CD4-positive, alpha-beta T cell treated with Interleukin-17A for 1 hour (primary cell): Measurements from ENCODE around the gene PTN.
"Not testable (repeated sequence)": the region's sequence is repeated elsewhere in the genome, so short reads cannot be mapped to it uniquely, and the experiment has no call there.

Experiments
- DNase-seq: peaks from one replicate; pipeline ENCODE4 v3.0.0-alpha.2; 2020

Gene PTN

DNA sequence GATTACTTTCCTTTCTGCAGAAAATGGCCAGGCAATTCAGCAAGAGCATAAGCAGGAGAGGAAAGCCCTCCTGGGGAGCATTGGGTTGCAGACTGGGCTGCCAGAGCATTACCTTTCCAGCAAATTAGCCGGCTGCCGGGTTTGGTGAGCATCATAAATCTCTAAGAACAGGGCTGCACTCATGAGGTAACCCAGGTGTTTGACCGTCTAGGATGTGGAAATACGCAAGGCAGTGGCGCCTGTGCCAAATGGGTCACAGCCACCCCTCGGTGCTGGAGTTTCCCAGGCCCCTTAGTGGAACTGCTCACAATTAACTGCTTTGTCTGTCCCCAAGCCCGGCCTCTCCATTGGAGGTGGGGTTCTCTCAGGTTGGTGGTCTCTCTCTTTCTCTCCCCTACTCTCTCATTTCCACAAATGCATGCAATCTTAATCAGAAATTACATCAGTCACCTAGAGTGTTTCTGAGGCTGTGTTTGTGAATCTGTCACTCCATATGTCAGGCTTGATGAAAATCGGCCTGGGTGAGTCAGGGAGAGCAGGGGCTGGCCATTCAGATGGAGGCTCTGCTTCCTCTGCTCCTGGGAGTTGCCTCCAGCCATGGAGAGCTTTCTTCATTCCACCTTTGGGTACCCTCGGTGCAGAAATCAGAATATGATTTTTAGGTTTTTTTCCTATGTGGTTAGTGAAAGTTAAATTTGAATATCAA lies 26.7 kb downstream of the PTN start:
- DNase-seq: no peak

DNA sequence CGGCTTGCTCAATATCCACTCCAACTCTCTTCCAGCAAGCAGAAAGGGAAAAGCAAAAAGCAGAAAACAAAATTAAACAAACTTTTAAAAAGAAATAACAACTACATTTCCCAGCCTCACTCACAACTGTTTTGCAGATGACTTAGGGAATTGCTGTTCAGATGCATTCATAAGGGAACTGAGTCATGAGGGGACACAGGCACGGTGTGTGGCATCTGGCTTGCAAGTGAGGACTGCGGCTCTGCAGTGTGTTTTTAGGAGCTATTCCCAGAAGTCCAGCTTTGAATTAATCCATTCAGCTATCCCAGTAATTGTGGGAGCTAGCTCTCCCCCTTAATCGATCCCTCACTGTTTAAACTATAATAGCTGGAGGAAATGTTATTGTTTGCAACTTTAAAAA lies 30.3 kb downstream of the PTN start:
- DNase-seq: no peak

DNA sequence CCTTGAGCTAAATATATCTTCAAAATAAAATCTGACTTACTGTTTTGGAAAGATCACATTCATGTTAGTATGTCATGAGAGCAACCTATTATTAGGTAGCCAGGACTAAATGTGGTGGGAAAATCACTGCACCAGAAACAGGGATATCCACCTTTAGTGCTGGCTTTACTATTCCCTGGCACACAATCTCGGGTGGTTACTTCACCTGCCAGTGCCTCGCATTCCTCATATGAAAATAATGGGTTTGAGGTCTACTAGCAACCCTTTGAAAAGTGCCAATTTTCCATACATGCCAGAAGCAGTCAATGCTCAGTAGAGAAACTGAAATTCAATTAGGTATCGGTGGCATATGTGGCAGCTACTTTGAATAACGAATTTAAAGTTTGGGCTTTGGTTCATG lies 36.8 kb downstream of the PTN start:
- DNase-seq: no peak

DNA sequence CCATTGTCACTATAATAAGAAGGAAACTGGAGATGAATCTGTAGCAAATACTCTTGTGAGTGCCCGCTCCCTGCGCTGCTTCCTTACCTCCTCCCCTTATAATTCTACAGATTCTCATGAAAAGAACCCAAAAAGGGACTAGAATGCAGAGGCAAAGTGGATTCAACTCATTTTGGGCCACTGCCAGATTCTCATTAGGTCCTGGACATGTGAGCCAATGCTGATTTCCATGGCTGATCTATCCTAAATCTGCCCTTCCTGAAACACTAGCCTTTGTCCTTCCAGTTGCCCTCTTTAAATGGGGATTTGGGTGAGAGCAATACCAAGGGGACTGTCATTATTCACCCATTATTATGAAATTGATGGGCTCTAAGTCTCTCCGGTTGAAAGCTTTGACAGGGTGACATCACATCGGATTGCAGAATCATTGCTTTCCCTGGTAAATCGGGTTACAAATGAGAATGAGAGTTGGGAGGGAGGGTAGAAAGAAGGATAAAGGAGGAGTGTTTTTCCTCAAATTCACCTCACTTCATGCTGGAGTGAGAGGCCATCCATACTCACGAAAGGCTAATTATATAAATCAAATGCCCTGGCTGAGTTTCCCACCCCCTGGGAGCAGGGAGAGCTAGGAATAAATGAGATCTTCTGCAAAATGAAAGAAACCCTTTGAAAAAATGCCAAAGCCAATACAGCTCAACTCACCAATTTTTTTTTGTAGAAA lies 37.5 kb downstream of the PTN start:
- no peak for DNase-seq

DNA sequence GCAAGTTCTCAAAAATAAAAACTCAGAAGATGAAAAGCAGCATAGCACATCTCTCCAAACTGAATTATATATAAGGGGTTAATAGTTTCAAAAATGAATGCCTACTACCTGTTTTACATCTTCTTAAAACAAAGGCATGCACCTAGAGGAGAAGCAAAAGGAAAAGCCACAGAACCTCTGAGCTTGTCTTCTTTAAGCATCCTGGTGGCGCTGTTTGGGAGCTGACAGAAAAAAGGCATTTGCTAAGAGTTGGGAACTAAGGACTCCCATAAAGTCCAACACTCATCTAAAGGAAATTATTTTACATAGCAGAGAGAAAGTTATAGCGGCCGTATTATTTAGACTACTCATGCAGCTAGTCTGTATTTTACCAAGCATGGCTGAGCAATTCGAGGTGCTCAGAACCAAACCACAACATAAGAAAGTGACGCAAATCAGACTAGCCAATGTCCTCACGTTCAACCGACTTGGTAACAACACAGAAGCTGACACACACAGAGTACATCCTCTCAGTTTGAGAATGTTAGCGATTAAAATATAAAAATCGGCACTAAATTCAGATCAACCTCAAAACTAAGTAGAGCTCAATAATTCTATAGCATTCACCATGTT lies 38.8 kb downstream of the PTN start:
- no peak for DNase-seq

DNA sequence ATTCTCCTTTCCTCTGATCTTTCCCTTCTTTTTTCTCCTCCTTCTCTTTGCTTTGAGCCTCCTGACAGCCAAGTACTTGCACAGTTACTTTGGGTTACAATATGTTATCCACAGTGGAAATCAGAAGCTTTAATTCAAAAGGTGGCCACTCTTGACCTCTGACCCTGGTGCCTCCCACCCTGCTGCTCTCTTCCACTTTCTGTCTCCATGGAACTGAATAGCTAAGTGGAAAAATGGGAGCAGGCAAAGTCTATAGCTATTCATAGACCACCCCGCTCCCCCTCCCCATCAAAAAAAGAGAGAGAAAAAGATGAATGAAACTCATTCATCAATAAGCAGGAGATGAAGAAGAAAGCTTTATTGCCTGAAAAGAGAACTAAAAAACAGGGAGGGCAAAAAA lies 39.4 kb downstream of the PTN start:
- no peak for DNase-seq

DNA sequence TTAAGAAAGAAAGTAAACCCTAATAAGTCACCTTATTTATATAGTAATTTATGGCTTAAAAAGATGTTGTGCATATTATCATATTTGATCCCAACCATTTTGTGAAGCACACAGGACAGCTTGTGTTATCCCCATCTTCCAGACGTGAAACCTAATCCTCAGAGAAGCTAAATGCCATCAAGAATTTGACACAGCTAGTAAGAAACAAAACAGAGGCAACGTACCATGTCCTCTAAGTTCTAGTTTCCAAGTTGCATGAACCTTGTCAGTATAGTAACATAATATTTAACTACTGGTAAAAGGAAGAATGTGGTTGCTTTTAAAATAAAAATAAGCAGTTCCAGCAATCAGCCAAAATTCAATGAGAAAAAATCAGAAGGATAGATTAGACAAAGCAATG lies 41.5 kb downstream of the PTN start:
- no peak for DNase-seq

DNA sequence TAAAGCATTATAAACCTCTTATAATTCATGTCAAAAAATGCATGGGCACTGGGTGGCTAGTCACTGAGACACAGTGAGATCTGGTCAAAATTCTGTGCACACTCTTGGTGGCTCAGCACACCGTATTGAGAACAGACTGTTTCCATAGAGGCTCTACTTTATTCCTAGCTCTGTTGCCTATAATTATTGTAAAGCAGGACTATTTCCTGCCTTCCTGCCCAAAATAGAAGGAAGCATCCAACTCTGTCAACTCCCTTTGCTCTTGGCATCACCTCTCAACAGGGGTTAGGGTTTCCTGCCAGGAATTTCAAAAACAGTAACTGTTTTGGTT lies 45.1 kb downstream of the PTN start:
- DNase-seq: no peak

DNA sequence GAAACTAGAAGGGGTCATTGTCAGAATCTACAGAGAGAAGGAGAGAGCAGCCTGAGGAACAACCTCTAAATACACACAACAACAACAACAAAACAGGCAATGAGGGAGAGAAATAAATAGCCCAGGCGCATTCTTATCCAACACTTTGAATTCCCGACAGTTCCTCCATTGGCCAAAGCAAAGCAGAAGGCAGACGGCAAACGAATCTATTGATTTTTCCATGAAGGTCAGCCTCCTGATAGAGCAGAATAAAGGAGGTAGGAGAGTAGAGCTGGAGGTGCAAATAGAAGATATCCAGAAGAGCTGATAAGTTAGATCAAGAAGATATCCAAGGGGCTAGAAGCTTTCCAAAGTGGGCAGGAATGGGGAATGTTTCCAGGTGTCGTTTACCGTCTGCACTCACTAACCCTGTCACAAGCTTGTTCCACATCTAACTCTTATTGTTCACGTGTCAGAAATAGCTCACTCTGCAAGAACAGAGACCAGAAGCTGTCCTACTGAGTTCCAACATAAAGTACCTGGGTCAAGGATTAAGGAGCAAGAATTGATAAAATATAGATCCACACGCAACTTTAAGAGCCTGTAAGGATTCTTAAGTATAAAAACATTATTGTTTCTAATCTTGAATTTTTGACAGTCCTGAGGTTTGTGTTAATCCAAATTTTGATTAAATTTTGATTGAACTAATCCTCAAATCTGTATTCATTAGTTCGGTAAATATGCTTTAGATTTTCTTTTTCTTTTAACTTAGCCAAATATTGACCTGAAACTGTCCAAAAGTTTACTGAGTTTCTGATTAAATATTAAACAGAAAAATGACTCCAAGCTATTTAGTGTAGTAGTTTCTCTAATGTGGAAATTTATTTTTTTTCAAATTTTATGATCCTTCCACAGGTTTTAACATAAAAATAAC lies 45.7 kb downstream of the PTN start:
- DNase-seq: no peak

DNA sequence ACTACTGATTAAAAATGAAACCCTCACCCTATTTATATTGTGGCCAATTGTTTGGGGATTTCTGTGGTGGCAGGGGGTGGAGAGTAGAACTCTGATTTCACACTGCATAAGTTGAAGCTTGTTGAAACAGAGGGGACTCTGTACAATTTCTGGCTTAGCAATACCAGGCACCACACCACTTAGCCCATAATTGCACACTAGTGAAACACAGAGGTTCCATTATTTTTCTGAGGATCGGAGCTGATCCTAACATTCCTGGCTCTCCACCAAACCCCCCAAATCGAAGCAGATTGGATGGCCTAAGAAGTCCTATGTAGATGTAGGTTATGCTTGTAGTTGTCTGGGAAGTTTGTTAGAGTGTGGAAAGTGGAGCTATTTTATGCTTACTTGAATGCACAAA lies 47.0 kb downstream of the PTN start:
- no peak for DNase-seq

DNA sequence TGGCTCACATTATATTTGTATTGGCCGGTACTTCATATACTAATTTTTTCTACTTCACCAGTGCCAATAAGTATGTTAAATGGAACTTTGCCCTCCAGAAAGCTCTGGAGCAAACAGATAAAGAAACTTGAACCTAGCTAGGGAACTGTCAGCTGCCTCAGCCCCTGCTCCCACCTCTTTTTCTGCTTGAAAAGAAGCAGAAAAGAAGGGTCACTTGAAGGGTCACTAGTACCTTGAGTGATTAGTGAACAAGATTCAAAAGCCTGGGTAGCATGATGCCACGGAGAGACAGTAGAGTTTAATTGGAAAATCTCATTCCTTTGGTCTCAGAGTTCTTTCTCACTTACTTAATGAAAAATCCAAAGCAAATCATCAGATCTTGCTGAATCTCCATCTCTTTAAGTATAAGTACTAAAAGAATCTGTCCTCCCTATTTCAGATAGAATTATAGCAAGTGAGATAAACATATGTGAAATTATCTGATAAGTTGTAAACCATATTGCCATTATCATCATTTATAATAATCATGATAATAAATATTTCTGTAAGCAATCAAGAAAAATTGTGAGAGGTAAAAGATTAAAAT lies 47.7 kb downstream of the PTN start:
- no peak for DNase-seq

DNA sequence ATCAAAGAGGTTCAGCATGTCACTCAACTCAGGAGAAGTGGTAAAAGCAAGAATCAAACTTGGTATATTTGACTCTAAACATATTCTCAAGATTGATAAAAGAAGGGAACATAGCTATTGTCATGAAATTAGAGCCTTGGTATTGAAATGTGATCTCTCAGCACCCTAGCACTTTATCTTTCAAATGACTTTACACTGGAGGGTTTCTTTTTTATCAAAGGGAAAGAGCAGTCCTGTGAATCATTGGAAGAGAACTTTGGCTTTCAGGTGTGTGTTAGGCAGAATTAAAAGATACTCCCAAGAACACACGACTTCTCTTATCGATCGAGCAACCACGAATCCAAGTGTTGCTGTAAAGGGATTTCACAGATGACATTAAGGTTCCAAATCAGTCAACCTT lies 54.4 kb downstream of the PTN start:
- DNase-seq: no peak

DNA sequence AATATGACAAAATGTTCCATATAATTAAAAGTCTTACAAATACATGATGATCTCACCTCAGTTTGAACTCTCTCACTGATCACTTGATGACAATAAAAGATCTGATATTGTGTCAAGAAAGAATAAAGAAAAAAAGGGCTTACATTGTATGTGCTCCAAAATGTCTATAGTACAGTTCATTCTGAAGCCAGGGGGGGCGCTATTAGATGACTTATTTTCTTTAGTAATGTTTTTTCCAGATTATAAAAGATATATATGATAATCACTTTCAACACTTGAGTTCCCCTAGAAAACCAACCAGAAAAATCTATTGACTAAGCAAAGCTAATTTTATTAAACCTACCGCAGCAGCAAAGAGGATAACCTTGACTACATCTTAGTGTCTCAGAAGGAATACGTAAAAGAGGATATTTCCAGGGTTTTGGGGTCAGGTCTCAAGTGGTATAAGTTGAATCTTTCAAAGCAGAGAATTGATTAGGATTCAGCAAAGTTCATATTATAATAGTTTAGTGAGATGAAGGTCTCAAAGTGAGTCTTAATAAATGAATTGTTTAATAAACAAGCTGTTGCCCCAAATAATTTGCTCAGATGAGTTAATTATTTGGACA lies 55.8 kb downstream of the PTN start:
- DNase-seq: no peak

DNA sequence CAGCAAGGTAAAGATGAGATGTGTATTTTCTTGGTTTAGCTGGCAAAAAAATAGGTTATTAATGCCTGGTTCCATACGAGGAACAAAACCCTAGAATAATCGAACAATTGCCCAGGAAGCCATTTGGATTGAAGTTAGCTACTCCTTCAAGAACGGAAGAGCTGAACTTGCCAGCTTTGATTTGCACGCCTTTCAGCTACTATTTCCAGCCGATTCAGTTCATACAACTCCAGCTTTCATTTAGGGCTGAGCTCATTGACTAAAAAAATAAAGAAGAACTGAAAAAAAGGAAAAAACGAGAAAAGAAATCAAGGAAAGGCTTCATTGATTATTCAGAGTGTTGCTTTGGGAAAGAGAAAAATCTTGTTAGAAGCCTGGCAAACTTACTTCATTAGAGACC lies 60.4 kb downstream of the PTN start:
- no peak for DNase-seq

DNA sequence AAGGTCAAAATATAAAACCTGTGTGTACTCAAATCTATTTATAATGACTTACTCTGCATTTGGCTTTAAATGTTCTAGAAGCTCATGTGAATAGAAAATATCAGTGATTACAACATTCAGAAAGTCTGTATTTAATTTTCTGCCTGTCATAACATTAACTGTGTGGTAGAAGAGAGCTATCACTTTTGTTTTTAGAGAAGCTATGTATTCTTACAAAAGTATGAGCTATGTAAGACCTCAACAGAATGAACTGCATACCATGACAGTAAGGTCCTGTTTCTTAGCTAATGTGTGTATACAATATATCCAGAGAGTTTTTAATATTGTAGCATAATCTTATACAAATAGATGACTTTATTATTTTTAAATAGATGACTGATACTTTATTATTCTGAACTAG lies 61.5 kb downstream of the PTN start:
- DNase-seq: no peak

DNA sequence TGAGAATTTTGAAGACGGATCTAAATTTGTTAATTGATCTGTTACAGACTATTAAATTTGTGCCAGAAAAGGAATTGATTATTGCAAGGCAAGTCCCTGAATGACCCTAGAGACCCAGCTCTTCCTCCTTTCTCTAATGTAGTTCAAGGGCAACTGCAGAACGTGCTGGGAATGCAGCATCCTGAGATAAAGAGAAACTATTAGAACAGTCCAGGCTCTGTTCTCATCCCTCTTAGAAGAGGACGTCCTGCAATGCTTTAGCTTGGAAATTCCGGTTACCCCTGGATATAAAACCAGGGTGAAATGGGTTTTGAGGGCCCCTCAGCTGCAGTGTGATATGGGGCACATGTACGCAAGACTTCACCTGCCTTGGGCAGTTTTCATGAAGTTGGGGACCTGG lies 67.3 kb downstream of the PTN start:
- no peak for DNase-seq

DNA sequence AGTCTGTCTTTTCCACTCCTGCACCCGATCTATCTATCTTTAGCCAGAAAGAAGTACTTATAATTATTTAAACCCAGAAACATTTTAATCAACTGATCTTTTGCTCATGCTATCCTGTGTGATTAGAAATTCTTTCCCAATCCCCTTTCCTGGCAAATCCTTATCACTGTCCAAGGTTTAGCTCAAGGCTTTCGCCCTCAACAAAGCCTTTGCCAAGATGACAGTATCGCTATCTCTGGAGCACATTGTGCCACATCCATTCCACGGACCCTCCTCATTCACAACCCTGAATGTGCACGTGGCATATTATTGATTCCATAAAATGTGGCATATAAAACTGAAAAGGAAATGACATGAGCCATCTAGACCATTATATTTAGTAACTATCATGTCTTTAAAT lies 71.3 kb downstream of the PTN start:
- no peak for DNase-seq

DNA sequence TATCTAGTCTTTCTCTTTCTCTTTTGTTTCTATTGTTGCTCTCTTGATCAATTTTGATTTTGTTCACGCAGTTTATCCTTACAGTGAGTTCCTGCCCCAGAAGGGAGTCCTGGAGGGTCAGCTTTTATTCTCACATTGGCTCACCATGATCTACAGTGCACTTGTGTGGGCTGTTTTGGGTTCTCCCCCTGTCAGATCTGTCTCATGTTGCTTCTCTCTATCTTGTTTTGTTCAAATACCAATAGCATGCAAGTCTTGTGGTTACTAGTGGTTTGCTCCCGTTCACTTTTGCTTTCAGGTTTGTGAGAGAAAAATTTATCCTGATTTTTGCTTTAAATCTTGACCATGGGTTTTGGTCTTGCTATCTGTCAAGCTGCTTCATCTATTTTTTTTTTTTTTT lies 74.3 kb downstream of the PTN start:
- DNase-seq: no peak

DNA sequence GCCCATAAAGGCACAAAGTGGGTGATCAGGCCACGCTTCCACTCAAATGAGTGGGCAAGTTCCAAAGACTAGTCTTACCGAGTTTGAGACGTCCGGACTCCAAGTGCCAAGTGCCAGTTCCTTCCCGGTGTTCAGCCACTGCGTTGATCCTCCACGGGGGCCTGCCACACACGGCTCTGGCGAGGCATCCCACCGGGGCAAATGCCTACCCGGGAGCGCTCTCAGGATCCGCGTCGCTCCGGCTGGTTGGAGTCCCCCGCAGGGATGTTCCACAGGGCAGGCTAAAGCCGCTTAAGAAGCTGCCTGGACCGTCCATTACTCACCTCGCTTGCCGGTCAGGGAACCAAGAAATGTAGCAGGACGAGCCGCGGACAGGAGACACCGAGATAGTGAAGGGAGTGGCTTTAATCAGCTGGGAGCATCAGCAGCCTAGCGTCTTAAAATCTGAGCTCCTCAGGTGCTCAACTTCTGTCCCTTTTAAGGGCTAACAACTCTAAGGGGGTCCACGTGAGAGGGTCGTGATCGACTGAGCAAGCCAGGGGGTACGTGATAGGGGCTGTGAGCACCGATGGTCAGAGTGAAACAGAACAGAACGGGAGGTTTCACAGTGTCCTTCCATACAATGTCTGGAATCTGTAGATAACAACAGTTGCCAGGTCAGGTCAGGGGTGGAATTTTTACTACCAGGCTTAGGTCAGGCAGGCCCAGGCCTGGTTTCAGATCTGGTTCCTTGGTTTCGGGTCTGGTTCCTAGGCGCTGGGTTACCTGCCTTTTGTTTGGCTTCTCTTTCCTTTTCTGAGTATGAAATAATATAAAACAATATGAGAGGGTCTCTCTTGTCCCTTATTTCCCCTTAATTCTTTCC lies 75.3 kb downstream of the PTN start:
- not testable (repeated sequence) for DNase-seq

DNA sequence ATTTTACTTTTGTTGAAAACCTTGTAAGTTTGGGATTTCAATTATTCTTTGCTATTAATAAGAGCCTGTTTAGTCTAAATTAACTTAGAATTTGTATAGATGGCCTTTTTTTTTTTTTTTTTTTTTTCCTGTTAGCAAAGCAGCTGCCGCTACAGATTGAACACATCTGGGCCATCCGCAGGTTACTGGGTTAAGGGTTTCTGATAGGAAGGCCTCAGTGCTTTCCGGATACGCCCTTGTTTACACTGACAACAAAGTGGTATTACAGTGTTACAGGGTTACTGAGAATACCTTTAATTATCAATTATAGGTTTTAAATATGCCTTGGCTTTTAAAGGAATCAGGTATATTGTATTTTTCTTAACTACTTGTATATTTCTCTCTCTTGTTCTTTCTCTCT lies 76.8 kb downstream of the PTN start:
- no peak for DNase-seq

DNA sequence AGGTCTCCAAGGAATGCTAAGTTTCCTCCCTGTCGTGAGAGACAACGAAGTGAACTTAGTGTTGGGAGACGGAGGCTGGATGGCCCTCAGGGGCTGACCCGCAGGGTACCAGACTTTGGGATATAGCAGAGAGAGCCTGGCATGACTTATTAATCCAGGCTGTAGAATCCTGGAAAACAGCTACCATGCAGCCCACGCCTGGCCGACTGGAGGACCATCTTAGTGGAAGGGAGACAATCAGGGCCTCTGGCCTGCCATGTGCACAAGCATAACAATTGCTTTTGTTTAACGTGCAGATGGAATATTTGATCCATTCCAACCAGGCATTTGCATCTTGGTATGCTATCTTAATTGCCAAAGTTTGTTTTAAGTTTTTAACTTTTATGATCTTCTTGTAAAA lies 78.1 kb downstream of the PTN start:
- not testable (repeated sequence) for DNase-seq

DNA sequence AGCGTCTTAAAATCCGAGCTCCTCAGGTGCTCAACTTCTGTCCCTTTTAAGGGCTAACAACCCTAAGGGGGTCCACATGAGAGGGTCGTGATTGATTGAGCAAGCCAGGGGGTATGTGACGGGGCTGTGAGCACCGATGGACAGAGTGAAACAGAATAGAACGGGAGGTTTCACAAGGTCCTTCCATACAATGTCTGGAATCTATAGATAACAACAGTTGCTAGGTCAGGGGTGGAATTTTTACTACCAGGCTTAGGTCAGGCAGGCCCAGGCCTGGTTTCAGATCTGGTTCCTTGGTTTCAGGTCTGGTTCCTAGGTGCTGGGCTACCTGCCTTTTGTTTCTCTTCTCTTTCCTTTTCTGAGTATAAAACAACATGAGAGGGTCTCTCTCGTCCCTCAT lies 80.9 kb downstream of the PTN start:
- no peak for DNase-seq
